PC-3 (cell line): ENCODE measurements around the gene MBD1.

Experiments used
- EZH2 ChIP-seq: fragments of 300-600 bp; sonication (generic); IDR thresholded peaks from one replicate; pipeline ENCODE4 v1.6.1; 2017; ENCODE audit warnings: antibody characterized with exemption, mild to moderate bottlenecking, low read length; ENCODE audit not compliant: unreplicated experiment
- TF ChIP-seq, protein P1 (sequence below): fragments of 300-600 bp; sonication (generic); conservative IDR thresholded peaks from 2 replicates; pipeline ENCODE4 v1.5.1; 2017; ENCODE audit warnings: antibody characterized with exemption, low read depth, mild to moderate bottlenecking, low read length

DNA sequence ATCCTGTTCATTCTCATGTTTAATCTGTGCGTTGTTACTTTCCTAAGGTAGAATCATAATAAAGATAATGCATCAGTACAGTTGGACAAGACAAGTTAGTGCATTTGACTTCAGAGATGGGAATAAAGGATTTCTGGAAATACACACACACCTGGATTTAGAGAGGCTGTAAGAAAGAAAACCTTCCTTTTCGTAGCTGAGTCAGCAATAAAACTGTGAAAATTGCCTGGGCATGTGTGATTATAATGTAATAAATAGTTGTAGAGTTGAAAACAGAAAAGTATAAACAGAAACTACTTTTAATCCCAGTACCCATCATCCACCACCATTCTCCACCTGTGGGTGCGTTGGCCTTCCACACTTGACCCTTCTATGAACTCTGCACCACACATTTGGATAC lies 30.4 kb downstream of the MBD1 start:
- TF ChIP-seq, protein P1, sequence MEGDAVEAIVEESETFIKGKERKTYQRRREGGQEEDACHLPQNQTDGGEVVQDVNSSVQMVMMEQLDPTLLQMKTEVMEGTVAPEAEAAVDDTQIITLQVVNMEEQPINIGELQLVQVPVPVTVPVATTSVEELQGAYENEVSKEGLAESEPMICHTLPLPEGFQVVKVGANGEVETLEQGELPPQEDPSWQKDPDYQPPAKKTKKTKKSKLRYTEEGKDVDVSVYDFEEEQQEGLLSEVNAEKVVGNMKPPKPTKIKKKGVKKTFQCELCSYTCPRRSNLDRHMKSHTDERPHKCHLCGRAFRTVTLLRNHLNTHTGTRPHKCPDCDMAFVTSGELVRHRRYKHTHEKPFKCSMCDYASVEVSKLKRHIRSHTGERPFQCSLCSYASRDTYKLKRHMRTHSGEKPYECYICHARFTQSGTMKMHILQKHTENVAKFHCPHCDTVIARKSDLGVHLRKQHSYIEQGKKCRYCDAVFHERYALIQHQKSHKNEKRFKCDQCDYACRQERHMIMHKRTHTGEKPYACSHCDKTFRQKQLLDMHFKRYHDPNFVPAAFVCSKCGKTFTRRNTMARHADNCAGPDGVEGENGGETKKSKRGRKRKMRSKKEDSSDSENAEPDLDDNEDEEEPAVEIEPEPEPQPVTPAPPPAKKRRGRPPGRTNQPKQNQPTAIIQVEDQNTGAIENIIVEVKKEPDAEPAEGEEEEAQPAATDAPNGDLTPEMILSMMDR = no peak
- no peak for TF ChIP-seq EZH2
